GM19025 (cell line): Measurements from ENCODE around the gene GALNT6.
A peak's percentile ranks its signal among the peaks of the same experiment; 100 is the strongest.
"Not testable (repeated sequence)": the region's sequence is repeated elsewhere in the genome, so short reads cannot be mapped to it uniquely, and the experiment has no call there.

Source experiments
- ATAC-seq: cut with Tn5 transposase; IDR thresholded peaks from one replicate; pipeline ENCODE4 v1.9.1; 2021; ENCODE audit warnings: mild to moderate bottlenecking, low read depth, moderate library complexity; ENCODE audit not compliant: unreplicated experiment

Gene GALNT6

DNA sequence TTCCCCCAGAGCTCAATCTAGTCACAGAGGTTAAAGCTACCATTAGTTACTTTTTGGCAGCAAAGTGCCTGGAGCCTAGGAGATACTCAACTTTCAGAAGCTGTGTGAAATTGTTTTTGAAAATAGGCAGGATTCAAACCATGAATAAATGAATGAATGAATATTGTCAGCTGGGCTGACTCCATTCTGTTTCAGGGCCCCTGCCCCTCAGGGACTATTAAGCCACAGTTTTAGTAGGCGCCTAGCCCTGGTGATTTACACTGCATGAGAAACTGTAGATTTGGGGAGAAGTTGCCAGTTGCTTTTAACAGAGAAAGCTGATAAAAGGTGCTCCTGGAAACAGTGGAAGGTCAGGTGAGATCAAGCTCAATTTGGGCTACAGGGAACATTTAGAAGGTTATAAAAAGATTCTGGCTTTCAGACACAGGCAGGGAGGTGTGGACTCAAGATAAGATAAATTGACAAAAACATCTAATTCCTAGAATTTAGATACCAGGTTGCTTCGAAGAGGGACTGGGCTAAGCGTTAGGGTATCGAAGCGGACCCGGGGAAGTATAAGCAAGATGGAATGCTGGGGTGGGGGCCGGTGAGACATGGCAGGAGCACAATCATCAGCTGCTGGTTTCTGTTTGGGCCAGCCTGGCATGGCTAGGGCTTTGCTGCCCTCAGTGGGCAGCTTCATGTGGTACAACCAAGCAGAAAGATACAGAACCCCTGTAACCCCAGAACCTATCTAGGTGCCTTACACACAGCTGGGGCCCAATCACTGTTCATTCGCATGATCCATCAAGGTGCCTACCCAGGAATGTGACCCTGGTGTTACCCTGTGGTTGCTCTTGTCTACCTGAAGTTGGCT, 29.8 kb downstream of the GALNT6 start:
- no peak for ATAC-seq

- ATAC-seq = no peak
These were observed 30.9 kb downstream of the GALNT6 start for GRCh38 chr12:51360315-51360714.

DNA sequence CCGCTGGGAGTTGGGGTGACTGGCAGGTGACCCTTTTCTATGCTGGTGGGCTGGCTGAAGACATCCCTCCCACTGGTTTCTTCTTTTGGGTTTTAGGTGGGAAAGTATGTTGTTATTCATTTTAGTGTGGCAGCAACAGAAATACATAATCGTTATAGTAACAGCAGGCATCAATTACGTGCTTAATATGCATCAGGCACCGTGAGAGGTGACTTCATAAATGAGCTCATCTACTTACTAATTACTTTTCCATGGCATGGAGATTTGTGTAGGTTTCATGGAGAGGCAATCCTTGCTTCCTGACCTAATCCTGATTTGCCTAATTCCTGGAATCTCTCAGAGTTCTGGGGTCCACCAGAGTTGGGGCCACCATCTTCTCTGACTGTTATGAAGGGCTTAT, 31.4 kb downstream of the GALNT6 start:
- ATAC-seq = no peak

DNA sequence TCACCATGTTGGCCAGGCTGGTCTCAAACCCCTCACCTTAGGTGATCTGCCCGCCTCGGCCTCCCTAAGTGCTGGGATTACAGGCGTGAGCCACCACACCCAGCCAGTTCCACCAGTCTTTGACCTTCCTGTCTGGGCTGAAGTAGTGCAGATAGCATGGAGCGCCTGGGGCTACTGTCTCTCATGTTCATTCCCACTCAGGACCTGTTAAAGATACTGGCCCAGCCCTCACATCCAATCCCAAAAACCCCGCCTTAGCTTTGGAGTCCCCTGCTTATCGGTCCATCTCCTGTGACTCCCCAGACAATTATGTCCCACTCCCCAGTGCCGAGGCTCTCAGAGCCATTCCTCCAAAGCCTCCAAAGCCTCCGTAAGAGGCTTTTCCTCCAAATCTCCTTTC, 32.7 kb downstream of the GALNT6 start:
- no peak for ATAC-seq

GRCh38 chr12:51357374-51358047, 33.7 kb downstream of the GALNT6 start:
- ATAC-seq = peak; percentile 68

- ATAC-seq = no peak
These were observed 39.2 kb downstream of the GALNT6 start for GRCh38 chr12:51351913-51352532.

DNA sequence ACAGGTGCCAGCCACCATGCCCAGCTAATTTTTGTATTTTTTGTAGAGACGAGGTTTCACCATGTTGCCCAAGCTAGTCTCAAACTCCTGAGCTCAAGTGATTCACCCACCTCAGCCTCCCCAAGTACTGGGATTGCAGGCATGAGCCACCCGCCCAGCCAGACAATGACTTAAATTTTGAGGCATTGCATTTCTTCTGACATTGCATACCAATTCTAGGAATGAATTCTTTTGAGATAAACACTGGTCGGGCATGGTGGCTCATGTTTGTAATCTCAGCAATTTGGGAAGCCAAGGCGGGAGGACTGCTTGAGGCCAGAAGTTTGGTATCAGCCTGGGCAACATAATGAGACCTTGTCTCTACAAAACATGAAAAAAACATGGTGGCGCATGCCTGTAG, 42.2 kb downstream of the GALNT6 start:
- no peak for ATAC-seq

GRCh38 chr12:51348116-51348515, 43.1 kb downstream of the GALNT6 start:
- no peak for ATAC-seq

DNA sequence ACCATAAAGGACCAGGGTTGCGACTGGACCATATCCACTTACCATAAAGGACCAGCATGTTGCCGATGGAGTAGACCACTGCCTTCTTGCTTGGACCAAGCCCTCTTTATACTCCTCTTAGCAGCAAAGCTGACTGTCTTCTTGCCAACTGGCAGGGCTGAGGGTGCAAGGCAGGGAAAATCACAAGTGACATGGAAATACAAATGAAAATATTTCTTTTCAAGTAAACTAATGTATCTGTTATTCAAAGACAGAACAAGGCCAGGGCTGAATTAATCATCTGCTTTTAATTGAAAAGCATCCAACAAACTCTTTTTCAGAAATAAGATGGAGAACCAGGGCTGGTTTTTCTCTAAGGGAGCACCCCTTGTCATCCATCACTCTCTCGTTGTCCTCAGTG, 44.6 kb downstream of the GALNT6 start, which contains the start of gene CELA1:
Gene CELA1, minus strand, starts transcription at position 99 of the 400 bp plus-strand sequence. Its CDS starts 41 bp downstream, at position 58.
- ATAC-seq = no peak

- ATAC-seq = no peak
These were observed 45.5 kb downstream of the GALNT6 start for GRCh38 chr12:51345681-51346080.

GRCh38 chr12:51343201-51343600, 48.0 kb downstream of the GALNT6 start:
- no peak for ATAC-seq

GRCh38 chr12:51342416-51342815, 48.8 kb downstream of the GALNT6 start:
- ATAC-seq = no peak

- no peak for ATAC-seq
These were observed 49.8 kb downstream of the GALNT6 start for GRCh38 chr12:51341251-51342007.

- ATAC-seq = no peak
These were observed 51.5 kb downstream of the GALNT6 start for GRCh38 chr12:51339750-51340149.

- not testable (repeated sequence) for ATAC-seq
These were observed 53.9 kb downstream of the GALNT6 start for GRCh38 chr12:51337336-51337735.

- ATAC-seq = no peak
These were observed 55.3 kb downstream of the GALNT6 start for GRCh38 chr12:51335931-51336330.

DNA sequence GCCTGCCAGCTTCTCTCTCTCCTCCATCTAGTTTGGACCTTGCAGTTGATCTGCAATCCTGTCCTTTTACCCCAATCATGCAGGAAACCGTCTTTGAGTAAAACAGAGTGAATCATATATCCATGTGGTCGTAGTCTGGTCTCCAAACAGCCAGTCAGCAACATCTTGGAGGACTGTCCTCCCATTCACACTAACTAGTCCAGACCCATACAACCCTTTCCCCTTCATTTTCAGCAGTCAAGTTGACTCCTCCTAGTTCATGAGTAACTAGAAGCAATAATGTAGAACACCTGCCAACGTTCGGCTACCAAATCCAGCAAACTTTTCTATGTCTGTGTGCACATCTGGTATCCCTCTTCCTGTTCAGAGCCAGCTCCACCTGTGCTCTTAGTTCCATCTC, 56.4 kb downstream of the GALNT6 start:
- ATAC-seq = no peak

- no peak for ATAC-seq
These were observed 57.7 kb downstream of the GALNT6 start for GRCh38 chr12:51333536-51333935.

GRCh38 chr12:51330186-51330585, 61.0 kb downstream of the GALNT6 start:
- ATAC-seq = no peak

GRCh38 chr12:51329742-51330141, 61.5 kb downstream of the GALNT6 start:
- ATAC-seq = no peak

DNA sequence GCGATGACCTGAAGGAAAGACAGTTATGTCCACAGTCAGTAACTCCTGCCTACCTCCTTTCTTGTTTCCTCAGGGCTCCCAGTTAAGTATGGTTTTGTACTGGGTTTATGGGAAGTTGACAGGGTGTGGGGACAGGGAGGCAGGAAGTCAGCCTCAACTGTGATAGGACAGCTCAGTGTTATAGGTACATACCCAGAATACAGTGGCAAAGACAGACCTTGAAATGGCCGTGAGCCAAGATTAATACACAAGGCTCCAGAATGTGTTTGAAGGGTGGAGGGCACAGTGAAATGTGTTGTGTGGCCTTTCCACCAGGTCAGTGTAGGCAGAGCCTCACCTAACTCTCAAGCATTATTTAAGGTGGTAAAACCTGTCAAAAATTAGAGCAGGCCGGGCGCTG, 62.6 kb downstream of the GALNT6 start:
- no peak for ATAC-seq
